GM18867 (cell line): ENCODE data around the gene SPARCL1.
"Not testable (repeated sequence)": the region's sequence is repeated elsewhere in the genome, so short reads cannot be mapped to it uniquely, and the experiment has no call there.

Experiments used
- ATAC-seq: cut with Tn5 transposase; IDR thresholded peaks from one replicate; pipeline ENCODE4 v1.9.1; 2021; ENCODE audit warnings: mild to moderate bottlenecking, moderate library complexity; ENCODE audit not compliant: unreplicated experiment

The SPARCL1 gene

GRCh38 chr4:87458913-87459312 is 70.3 kb downstream of the SPARCL1 start:
- ATAC-seq, result no peak

DNA sequence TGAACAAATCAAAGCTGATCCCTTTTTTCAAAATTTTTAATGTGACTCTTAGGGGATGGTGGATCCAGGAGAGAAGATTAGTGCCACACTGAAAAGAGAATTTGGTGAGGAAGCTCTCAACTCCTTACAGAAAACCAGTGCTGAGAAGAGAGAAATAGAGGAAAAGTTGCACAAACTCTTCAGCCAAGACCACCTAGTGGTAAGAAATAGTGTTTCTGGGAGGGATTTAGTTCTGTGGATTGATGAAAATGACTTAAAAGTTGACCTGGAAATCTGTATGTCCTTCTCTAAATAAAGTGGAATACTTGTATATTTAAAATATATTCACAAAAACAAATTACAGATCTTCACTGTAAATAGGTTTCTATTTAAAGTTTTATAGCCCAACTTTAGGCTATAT is 77.6 kb downstream of the SPARCL1 start:
- ATAC-seq, result no peak

DNA sequence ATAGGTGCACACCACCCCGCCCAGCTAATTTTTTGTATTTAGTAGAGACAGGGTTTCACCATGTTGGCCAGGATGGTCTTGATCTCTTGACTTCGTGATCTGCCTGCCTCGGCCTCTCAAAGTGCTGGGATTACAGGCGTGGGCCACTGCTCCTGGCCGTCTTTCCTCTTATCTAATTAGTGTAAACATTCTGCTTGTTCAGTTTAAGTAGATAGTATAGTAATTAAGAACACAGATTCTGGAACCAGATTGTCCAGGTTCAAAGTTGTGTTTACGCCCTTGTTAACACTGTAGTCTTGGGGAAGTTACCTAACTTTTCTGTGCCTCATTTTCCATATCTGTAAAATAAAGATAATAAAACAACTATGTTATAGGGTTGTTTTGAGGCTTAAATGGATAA is 82.8 kb downstream of the SPARCL1 start:
- ATAC-seq, result not testable (repeated sequence)

- ATAC-seq, result no peak
Observed at GRCh38 chr4:87445964-87446363, 83.2 kb downstream of the SPARCL1 start.

- ATAC-seq, result no peak
Observed at GRCh38 chr4:87444741-87445140, 84.4 kb downstream of the SPARCL1 start.

DNA sequence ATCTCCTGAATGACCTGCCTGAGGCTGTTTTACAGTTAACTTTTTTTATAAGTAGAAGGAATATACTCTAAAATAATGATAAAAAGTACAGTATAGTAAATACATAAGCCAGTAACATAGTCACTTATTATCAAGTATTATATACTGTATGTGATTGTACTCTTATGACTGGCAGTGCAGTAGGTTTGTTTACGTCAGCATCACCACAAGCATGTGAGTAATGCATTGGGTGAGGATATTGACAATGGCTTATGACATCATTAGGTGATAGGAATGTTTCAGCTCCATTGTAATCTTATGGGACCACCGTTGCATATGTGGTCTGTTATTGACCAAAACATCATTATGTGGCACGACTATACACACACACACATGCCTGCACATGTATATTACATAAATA is 86.3 kb downstream of the SPARCL1 start:
- ATAC-seq, result no peak

- no peak for ATAC-seq
Observed at GRCh38 chr4:87433342-87433741, 95.8 kb downstream of the SPARCL1 start.

DNA sequence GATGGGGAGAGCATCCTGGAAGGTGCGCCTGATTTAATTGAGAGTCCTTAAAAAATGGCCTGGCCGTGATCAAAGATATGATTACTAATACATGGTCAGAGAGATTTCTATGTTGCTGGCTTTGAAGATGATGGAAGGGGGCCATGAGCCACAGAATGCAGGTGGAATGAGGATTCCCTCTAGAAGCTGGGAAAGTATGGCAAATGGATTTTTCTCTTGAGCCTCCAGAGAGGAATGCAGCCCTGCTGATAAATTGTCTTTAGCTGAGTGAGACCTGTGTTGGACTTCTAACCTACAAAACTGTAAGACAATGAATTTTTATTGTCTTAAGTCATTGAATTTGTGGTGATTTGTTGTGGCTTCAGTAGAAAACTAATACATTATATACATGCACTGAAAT is 99.1 kb downstream of the SPARCL1 start:
- ATAC-seq, result no peak

DNA sequence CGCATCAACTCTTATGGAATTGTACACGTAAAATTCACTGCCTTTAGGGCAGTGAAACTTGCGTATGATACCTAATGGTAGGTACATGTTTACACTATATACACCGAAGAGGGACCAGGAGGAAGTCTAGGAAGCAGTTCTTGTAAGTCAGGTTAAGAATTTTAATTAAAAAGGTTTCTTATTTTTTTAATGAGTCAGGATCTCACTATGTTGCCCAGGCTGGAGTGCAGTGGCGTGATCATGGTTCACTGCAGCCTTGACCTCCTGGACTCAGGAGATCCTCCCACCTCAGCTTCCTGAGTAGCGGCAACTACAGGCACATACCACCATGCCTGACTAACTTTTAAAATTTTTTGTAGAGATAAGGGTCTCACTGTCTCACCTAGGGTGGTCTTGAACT is 100.2 kb downstream of the SPARCL1 start:
- no peak for ATAC-seq

DNA sequence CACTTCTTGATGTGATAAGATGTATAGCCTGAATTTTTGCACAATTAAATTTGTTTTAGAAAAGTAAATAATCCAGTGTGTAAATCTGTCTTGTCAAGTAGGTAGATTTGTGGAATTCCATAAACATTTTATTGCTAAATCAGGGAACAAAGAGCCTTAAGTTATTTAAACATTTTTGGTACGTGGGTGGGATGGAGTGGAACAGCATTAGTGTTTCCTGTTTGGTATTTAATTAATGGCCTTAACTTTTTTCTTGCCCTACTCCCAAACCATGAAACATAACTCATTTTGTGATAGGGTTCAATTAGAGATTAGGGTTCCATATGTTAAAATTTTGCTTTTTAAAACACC is 101.7 kb downstream of the SPARCL1 start:
- no peak for ATAC-seq

- ATAC-seq, result no peak
Observed at GRCh38 chr4:87426865-87427517, 102.2 kb downstream of the SPARCL1 start.

- no peak for ATAC-seq
Observed at GRCh38 chr4:87425711-87426110, 103.5 kb downstream of the SPARCL1 start.

DNA sequence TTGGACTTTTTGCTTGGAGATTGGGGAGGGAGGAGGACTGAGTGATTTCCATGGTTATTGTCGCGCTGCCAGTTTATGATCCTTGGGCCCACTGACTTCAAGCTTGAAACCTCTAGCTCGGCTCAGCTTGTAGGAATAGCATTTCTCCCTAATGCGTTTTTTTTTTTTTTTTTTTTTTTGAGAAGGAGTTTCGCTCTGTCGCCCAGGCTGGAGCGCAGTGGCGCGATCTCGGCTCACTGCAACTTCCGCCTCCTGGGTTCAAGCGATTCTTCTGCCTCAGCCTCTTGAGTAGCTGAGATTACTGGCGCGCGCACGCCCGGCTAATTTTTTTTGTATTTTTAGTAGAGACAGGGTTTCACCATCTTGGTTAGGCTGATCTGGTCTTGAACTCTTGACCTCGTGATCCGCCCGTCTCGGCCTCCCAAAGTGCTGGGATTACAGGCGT is 105.1 kb downstream of the SPARCL1 start:
- not testable (repeated sequence) for ATAC-seq
